Stimulated activated CD8-positive, alpha-beta memory T cell treated with anti-CD3 and anti-CD28 coated beads, Interleukin-7, amount 100 ng/mL, for 48 hours (primary cell): ENCODE results near the gene KCNS3.

Source experiments
- DNase-seq, 2 donors: peaks; one replicate each; pipeline ENCODE4 v3.0.0-alpha.2; 2020; ENCODE audit warnings: low read depth in 1 of 2; ENCODE audit errors: extremely low read depth in 1 of 2

Gene KCNS3

DNA sequence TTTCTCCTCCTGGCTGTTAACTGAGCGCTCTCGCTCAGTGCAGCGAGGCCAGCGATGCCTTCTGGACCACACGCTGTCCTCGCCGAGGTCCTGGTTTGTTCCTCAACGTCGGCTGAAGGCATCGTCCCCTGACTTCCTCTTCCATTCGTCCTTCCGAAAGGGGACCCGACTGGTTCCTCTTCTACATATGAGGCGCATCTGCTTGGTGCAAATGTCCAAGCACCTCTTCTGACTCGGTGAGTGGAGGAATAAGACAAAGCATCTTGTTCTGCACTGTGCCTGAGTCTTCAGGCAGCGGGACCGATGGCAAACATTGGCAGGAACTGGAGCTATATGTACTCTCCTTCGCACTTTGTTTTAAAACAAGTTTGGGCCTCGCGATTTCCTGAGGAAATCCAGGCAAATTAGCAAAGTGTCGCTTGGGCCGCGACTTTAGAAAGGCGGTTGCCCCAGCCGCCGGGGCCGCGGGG is 621 bp upstream of the KCNS3 start:
- no peak for DNase-seq

DNA sequence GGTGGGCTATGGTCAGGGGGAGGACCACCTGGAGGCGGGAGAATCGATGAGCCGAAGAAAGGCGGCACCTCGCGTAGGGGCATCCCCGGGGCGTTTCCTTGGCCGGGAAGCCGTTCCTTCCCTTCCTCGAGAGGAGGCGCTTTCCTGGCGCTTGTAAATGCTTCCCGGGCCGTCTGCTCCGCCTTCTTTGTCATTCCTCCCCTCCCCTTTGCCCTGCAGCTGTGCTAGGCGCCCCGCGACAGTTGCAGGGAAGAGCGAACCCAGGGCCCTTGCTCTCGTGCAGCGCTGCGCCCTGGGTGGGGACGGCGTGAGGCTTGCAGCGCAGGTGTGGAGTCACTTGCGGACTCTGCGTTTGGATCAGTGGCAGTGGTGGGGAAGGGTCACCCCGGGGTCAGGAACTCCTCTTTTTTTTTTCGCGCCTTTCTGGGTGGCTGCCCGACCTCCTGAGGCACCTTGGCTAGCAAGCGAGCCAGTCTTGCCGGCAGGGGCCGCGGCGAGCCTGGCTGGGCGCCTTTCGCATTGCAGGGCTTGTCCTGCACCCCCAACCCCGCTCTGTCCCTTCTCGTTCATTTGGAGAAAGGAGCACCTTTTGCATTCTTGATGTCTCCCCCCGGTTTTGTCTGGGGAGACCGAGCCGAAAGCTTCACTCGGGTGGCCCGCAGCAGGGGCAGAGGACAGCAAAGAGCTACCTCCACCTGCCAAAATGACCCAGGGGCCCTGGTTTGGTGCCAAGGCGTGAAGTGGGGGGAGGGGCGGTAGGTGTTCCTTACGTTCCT is 858 bp downstream of the KCNS3 start:
- DNase-seq = no peak

GRCh38 chr2:17879913-17880274 is 1.4 kb downstream of the KCNS3 start:
- DNase-seq = no peak

DNA sequence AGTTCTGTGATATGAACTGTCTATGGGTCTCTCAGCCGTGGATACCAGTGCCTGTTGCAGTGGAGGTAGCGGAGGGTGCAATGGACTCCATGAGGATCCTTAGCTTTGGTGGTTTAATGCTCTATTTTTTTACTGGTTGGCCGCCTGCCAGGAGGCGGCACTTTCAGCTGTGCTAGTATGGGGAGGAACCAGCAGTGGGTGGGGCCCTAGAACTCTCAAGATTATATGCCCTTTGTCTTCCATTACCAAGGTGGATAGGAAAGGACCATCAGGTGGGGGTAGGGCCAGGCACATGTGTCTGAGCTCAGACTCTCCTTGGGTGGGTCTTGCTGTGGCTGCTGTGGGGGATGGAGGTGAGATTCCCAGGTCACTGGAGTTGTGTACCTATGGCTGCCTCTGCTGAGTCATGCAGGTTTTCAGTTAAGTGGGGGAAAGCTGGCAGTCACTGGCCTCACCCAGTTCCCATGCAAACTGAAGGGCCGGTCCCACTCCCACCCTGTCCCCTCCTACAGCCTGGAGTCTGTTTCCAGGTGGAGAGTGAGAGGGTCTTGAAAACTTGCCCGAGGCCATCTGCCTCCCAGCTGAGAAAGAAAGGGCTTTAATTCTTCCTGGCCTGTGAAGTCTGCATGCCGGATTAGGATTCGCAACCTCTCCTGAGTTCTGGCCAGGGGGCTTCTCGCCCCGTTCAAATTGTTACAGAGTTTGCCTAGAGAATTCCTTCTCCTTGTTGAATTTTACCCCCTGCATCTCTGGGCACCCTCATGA is 14.5 kb downstream of the KCNS3 start:
- DNase-seq = no peak

DNA sequence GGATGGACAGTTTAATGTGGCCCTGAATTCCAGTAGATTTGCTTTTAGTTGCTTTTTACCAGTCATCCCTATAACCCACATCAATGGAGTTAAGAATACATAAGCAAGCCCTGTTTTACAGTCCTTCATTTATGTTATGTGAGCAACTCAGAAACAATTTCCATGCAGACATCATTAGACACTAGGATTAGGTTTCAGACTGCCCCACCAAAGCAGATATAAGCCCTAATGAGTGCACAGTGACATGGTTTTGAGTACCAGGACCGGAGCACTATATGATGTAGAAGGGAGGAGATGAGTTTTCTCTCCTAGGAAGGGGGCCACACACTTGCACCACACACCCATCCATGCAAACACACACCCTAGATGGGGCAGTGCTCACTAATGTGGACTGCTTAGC is 15.5 kb downstream of the KCNS3 start:
- DNase-seq = no peak

DNA sequence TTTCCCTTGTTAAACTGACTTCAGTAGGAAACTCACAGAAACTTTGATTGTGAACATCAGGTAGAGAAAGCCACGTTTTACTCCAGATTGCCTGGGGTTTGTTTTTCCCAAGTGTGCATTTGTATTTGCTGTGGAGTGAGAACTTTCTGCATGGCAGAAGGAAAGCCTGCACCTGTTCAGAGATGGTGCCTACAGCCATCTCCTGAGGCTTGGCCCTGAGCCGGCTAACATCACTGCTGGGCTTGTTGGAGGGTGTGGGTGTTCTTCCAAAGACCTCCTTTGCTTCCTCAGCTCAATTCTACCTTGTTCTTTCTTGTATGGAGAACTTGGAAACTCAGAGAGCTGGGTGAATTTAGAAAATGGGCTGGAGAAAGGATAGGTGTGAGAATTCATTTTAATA is 16.1 kb downstream of the KCNS3 start:
- no peak for DNase-seq

- no peak for DNase-seq
Observed at GRCh38 chr2:17899871-17900270, 21.4 kb downstream of the KCNS3 start.

- no peak for DNase-seq
Observed at GRCh38 chr2:17901246-17901645, 22.8 kb downstream of the KCNS3 start.

DNA sequence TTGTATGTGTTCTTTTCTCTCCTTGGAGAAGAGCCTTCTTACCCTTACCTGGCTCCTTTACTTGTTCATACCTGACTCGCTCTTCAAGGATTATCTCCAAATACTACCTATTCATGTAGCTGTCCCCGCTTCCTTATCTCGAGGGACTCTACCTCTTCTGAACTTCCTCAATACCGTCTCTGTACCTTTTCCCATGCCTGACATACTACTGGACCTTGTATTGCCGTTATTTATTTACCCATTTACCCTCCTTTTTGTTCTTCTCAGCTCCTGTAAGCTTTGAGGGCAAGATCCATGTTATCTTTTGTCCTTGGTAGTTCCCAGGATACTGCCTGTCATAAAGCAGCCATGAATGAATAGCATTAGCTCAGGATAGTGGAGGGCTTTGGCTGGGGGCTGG is 32.5 kb downstream of the KCNS3 start:
- DNase-seq = no peak

DNA sequence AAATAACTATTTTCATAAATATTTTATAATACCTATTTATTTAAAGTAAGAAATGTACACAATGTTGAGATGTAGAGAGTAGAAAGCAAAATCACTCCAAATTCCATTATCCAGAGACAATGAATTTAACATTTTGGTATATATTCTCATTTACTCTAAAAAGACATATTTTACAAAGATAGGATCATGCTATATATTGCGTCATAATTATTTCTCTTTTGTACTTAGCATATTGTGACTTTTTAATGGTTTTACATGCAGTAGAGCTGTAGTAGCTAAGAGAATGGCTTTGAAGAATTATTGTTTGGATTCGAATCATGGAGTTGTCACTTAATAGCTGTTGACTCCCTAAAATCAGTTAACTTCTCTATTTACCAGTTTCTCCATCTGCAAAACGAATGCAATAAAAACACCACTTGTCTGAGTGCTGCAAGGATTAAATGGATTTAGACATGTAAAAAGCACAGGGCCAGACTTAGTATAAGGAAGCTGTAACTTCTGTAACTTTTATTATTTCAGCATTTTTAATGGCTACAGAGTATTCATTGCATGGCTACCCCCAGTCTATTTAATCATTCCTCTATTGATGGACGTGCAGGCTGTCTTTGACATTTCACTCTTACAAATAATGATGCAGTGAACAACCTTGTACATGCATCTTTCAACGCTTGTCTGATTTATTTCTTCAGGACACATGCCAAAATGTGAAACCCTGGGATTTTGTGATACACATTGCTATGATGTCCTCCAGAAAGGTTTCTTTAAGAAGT is 33.2 kb downstream of the KCNS3 start:
- DNase-seq = no peak

GRCh38 chr2:17912266-17912691 is 33.8 kb downstream of the KCNS3 start:
- DNase-seq = no peak

- DNase-seq = no peak
Observed at GRCh38 chr2:17915099-17915498, 36.6 kb downstream of the KCNS3 start.

GRCh38 chr2:17915811-17916518 is 37.5 kb downstream of the KCNS3 start:
- no peak for DNase-seq

GRCh38 chr2:17916584-17916983 is 38.1 kb downstream of the KCNS3 start:
- DNase-seq = no peak

DNA sequence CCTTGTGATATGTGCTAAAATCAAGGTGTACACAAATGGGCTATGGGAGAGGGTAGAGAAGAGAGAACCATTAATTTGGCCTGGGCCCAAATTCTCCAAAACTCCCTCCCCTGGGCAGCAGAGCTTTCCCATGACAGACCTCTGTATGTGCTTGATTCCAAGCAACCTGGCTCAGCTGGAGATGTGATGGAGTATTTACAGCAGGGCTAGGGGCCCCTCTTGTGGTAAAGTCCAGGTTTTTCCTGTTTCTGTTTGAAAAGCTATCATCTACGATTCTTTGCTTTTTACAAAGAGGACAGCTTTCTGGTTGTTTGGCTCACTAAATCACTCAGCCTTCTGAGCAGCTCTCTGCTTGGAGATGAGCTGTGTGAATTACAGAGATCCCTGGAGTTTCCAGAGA is 40.3 kb downstream of the KCNS3 start:
- no peak for DNase-seq

GRCh38 chr2:17930773-17931172 is 52.3 kb downstream of the KCNS3 start:
- DNase-seq = no peak

- no peak for DNase-seq
Observed at GRCh38 chr2:17933256-17933655, 54.8 kb downstream of the KCNS3 start.

DNA sequence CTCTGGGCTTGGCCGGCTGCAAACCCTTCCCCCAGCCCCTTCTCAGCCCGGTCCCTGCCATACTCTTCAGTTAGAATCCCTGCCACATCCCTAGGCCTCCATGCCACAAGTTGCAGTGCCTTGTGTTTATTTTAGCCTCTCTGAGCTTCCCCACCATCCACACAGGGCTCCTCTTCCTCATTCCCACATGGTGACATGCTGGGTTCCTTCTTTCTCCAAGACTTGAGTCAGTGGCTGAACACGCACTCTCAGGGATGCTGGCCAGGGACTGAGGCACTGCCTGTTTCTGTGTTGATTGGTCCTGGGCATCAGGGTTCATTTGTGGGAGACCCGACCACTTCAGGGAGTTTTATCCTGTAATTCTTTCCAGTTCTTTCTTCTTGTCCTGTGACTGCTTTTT is 56.3 kb downstream of the KCNS3 start:
- no peak for DNase-seq

- no peak for DNase-seq
Observed at GRCh38 chr2:17935242-17935885, 56.9 kb downstream of the KCNS3 start.

DNA sequence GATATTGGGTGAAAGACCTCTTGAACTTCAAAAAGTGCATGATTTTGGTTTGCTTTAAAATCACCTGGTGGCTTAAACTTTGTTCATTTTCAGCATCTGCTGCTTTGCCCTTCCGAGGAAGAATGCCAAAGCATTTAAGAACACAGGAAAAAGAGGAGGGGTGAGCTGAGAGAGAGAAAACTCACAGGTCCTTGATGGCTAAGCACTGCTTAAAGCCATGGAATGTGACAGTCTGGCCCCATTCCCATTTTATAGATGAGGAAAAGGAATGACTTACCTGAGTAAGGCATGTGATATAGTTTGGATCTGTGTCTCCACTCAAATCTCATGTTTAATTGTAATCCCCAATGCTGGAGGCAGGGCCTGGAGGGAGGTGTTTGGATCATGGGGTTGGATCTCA is 58.1 kb downstream of the KCNS3 start:
- no peak for DNase-seq
